Esophagus squamous epithelium (tissue), 5 donors: Measurements from ENCODE around the gene YEATS2. TPM values are rescaled to one million over a fixed set of nuclear protein-coding genes. Genes with fewer than 3 reads are reported as not detected.

Experiments
- DNase-seq: peaks from one replicate; lab custom pipeline; 2025; lab: John Stamatoyannopoulos, UW
- H3K27ac ChIP-seq, 4 donors: fragments of 200-600 bp; sonication (generic); one replicate each; pipeline ENCODE4 v1.5.1; 2016 to 2019; ENCODE audit warnings: mild to moderate bottlenecking in 1 of 4
- H3K27me3 ChIP-seq, 4 donors: fragments of 200-600 bp; sonication (generic); 1 replicate in 3 of 4; 2 replicates in 1 of 4; pipeline versions ENCODE4 v1.5.1 to v1.6.0; 2017 to 2021; ENCODE audit warnings: antibody characterized with exemption in 1 of 4
- H3K36me3 ChIP-seq, 3 donors: fragments of 200-600 bp; sonication (generic); one replicate each; pipeline ENCODE4 v1.5.1; 2016 to 2019
- H3K4me1 ChIP-seq, 3 donors: fragments of 200-600 bp; sonication (generic); one replicate each; pipeline ENCODE4 v1.5.1; 2017 to 2019
- H3K4me3 ChIP-seq, 4 donors: fragments of 200-600 bp; sonication (generic); 1 replicate in 3 of 4; 2 replicates in 1 of 4; pipeline ENCODE4 v1.5.1; 2016 to 2019; ENCODE audit warnings: mild to moderate bottlenecking in 2 of 4, moderate library complexity in 1 of 4
- H3K9me3 ChIP-seq, 3 donors: fragments of 200-600 bp; sonication (generic); one replicate each; pipeline ENCODE4 v1.5.1; 2016 to 2019
- CTCF ChIP-seq, 6 experiments: fragments of 450-650 bp in 4 of 6; fragments of 200-600 bp in 2 of 6; sonication (generic) in 2 of 6; IDR thresholded peaks; one replicate each; pipeline ENCODE4 v1.5.1; 2016 to 2019; ENCODE audit warnings: antibody characterized with exemption in 6 of 6, mild to moderate bottlenecking in 4 of 6, moderate library complexity in 4 of 6
- POLR2A ChIP-seq, 4 donors: fragments of 450-650 bp; IDR thresholded peaks; one replicate each; pipeline ENCODE4 v1.6.1; 2017; ENCODE audit warnings: antibody characterized with exemption in 4 of 4, mild to moderate bottlenecking in 4 of 4, moderate library complexity in 3 of 4
- WGBS, 2 donors: methylation state at CpG; one replicate each; pipeline ENCODE4 v1.1.5; 2018; 5-methylcytosine and 5-hydroxymethylcytosine counted together
- intact Hi-C: fragments of 100-400 bp; cut with DNase I; formaldehyde crosslinking; loops from one replicate; pipeline ENCODE4 v1.15.0; 2022
- total RNA-seq, 4 donors: library from RNA; depleted of rRNA; stranded (reverse); fragments of >200 nt; gene quantifications; one replicate each; pipeline ENCODE4 v1.1.0, GENCODE V29; 2016
- donor health status: DM: yes; HTN: yes; CAD: no.

Gene YEATS2
- total RNA-seq, 4 donors from 2014 or later: 10.1 to 23.7 (median 15.5) TPM

DNA sequence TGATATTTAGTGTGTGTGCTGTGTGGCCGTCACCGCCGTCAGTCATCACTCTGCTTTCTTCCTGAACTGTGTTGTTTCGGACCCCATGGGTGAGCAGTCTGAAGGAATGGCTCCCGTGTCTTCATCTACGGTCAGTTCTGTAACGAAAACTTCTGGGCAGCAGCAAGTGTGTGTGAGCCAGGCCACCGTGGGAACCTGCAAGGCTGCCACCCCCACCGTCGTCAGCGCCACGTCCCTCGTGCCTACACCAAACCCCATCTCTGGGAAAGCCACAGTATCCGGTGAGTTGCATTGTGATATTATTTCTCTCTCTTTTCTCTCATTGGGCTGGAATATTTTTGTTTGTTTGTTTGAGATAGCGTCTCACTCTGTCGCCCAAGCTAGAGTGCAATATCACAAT is 93.1 kb downstream of the YEATS2 start:
- Histone ChIP-seq H3K4me1 (no peaks in the 10 kb centered on the region), H3K9me3 (no peaks in the 10 kb centered on the region), H3K4me3 (no peak overlapping the region), H3K27me3 (no peaks in the 10 kb centered on the region), H3K27ac (no peak overlapping the region), H3K36me3 (peaks cover 0 to 96% (median 21%) of the 10 kb centered on the region in 3 donors)
- intact Hi-C loops: no loop called here
- no peak for DNase-seq
- no peak for TF ChIP-seq POLR2A (IDR thresholded peaks at IDR 0.05)
- no peak for TF ChIP-seq CTCF (IDR thresholded peaks at IDR 0.05)
- WGBS, 2 donors: 91 to 99% methylated on average over 10 to 16 of the region's 16 CpGs

- Histone ChIP-seq H3K36me3 (peaks cover 0 to 96% (median 15%) of the 10 kb centered on the region in 3 donors), H3K4me3 (no peak overlapping the region), H3K27ac (no peak overlapping the region), H3K9me3 (no peaks in the 10 kb centered on the region), H3K4me1 (no peaks in the 10 kb centered on the region), H3K27me3 (no peaks in the 10 kb centered on the region)
- TF ChIP-seq CTCF (IDR thresholded peaks at IDR 0.05) (no peak), POLR2A (IDR thresholded peaks at IDR 0.05) (no peak)
- WGBS, 2 donors: 88 to 94% methylated on average over 6 of the region's 6 CpGs
- intact Hi-C loops: no loop called here
- DNase-seq: no peak
Measured at GRCh38 chr3:183792976-183793375, 95.4 kb downstream of the YEATS2 start.

DNA sequence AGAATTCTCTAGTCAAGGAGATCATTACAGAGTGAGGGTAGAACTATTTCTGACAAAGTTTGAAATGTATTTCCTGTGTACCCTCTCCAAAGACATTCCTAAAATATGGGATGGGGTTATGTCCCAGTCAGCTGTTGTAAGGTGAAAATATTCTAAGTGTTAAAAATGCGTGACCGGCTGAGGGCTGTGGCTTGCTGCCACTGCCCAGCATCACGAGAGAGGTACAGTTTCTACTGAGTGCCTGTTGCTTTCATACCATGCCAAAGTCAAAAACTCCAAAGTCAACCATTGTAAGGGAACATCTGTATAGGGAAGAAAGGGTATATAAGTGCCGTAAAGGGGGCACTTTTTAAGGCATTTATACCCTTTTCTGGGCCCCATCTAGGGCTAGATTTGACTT is 96.9 kb downstream of the YEATS2 start:
- 87 to 92% methylated on average over 4 of the region's 4 CpGs for WGBS, 2 donors
- intact Hi-C loops: no loop called here
- Histone ChIP-seq H3K27me3 (no peaks in the 10 kb centered on the region), H3K27ac (no peak overlapping the region), H3K4me3 (no peak overlapping the region), H3K4me1 (no peaks in the 10 kb centered on the region), H3K9me3 (no peaks in the 10 kb centered on the region), H3K36me3 (peaks cover 0 to 99% (median 24%) of the 10 kb centered on the region in 3 donors)
- TF ChIP-seq POLR2A (IDR thresholded peaks at IDR 0.05) (no peak), CTCF (IDR thresholded peaks at IDR 0.05) (no peak)
- no peak for DNase-seq

DNA sequence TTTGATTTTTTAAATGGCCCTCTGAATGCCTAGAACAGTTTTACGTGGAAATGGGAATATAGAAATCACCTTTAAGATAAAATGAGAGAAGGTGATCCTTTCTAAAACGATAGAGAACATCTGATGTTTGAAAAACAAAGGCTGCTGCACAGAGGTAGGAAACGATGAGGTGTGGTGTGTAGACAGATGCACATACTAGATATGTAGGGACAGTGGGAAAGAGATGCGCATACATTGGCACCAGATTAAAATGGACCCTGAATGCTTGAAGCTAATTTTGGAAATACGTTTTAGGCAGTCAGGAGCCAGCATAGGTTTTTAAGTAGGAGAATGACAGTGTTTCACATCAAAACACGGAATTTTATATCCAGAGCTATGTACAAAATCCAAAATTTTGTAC is 98.8 kb downstream of the YEATS2 start:
- no peak for DNase-seq
- WGBS, 2 donors: 94 to 95% methylated on average over 6 of the region's 6 CpGs
- peaks cover 10 to 99% (median 28%) of the 10 kb centered on the region in 3 donors for H3K36me3 ChIP-seq
- H3K27me3 ChIP-seq: no peaks in the 10 kb centered on the region
- no peak for TF ChIP-seq CTCF (IDR thresholded peaks at IDR 0.05)
- TF ChIP-seq POLR2A (IDR thresholded peaks at IDR 0.05): no peak
- H3K4me1 ChIP-seq: no peaks in the 10 kb centered on the region
- no peaks in the 10 kb centered on the region for H3K9me3 ChIP-seq
- intact Hi-C loops: no loop called here
- H3K27ac ChIP-seq: no peak overlapping the region
- H3K4me3 ChIP-seq: no peak overlapping the region

GRCh38 chr3:183797996-183798395 is 100.4 kb downstream of the YEATS2 start:
- H3K36me3 ChIP-seq: peaks cover 10 to 99% (median 33%) of the 10 kb centered on the region in 3 donors
- no peaks in the 10 kb centered on the region for H3K9me3 ChIP-seq
- no peaks in the 10 kb centered on the region for H3K4me1 ChIP-seq
- H3K27ac ChIP-seq: no peak overlapping the region
- H3K27me3 ChIP-seq: no peaks in the 10 kb centered on the region
- no peak for DNase-seq
- WGBS, 2 donors: 76 to 91% methylated on average over 4 to 6 of the region's 9 CpGs
- TF ChIP-seq POLR2A (IDR thresholded peaks at IDR 0.05): no peak
- TF ChIP-seq CTCF (IDR thresholded peaks at IDR 0.05): no peak
- H3K4me3 ChIP-seq: no peak overlapping the region
- intact Hi-C loops: no loop called here
